Hippocampal formation (tissue), 2 donors: Measurements from ENCODE around the gene SBNO1.
"Not testable (repeated sequence)": the region's sequence is repeated elsewhere in the genome, so short reads cannot be mapped to it uniquely, and the experiment has no call there.

Experiments
- DNase-seq, 2 donors: peaks; one replicate each; lab custom pipeline; 2025; lab: John Stamatoyannopoulos, UW

SBNO1 gene

DNA sequence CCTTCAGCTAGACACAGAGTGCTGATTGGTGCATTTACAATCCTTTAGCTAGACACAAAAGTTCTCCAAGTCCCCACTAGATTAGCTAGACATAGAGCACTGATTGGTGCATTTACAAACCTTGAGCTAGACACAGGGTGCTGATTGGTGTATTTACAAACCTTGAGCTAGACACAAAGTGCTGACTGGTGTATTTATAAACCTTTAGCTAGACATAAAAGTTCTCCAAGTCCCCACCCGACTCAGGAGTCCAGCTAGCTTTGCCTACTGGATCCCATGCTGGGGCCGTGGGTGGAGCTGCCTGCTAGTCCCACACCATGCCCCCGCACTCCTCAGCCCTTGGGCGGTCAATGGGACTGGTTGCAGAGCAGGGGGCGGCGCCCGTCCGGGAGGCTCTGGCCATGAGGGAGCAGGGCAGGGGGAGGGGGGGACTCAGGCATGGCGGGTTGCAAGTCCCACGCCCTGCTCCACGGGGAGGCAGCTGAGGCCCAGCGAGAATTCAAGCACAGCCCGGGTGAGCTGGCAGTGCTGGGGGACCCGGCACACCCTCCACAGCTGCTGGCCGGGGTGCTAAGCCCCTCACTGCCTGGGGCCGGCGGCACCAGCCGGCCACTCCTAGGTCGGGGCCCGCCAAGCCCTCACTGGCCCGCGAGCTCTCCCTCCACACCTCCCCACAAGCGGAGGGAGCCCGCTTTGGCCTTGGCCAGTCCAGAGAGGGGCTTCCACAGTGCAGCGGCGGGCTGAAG lies 115.5 kb downstream of the SBNO1 start:
- not testable (repeated sequence) for DNase-seq

DNA sequence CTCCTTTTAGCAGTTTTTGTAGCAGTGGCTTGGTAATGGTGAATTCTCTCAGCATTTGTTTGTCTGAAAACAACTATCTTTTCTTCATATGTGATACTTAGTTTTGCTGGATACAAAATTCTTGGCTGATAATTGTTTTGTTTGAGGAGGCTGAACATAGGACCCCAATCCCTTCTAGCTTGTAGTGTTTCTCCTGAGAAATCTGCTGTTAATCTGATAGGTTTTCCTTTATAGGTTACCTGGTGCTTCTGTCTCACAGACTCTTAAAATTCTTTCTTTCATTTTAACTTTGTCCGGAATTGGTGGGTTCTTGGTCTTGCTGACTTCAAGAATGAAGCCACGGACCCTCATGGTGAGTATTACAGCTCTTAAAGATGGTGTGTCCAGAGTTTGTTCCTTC lies 116.5 kb downstream of the SBNO1 start:
- not testable (repeated sequence) for DNase-seq

- no peak for DNase-seq
These were observed 119.0 kb downstream of the SBNO1 start for GRCh38 chr12:123245678-123246077.

DNA sequence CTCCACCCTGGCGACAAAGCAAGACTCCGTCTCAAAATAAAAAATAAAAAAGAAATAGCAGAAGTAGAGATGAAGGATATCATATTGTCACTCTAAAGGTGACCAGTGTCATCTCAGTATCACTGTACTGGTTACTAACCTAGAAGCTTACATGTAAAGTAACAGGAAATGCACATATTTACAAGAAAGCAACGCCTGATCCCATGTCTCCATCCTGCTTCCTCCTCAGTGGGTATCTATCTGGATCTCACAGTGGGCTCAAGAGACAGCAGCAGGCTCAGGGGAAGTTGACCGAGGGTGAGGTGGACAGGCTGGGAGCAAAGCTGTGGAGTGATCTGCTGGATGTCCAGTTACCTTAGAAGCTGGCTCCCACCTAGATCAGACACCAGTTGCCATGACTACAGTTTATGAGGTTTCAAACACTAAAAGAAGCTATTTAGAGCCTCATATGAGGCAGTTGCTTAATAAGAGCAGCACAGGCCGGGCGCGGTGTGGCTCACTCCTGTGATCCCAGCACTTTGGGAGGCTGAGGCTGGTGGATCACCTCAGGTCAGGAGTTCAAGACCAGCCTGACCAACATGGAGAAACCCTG lies 120.9 kb downstream of the SBNO1 start:
- no peak for DNase-seq

GRCh38 chr12:123242116-123242904 lies 122.3 kb downstream of the SBNO1 start:
- no peak for DNase-seq
